ENCODE measurements around the gene AS3MT.
"Not testable (repeated sequence)": the region's sequence is repeated elsewhere in the genome, so short reads cannot be mapped to it uniquely, and the experiment has no call there.

The AS3MT gene, protein sequence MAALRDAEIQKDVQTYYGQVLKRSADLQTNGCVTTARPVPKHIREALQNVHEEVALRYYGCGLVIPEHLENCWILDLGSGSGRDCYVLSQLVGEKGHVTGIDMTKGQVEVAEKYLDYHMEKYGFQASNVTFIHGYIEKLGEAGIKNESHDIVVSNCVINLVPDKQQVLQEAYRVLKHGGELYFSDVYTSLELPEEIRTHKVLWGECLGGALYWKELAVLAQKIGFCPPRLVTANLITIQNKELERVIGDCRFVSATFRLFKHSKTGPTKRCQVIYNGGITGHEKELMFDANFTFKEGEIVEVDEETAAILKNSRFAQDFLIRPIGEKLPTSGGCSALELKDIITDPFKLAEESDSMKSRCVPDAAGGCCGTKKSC

DNA sequence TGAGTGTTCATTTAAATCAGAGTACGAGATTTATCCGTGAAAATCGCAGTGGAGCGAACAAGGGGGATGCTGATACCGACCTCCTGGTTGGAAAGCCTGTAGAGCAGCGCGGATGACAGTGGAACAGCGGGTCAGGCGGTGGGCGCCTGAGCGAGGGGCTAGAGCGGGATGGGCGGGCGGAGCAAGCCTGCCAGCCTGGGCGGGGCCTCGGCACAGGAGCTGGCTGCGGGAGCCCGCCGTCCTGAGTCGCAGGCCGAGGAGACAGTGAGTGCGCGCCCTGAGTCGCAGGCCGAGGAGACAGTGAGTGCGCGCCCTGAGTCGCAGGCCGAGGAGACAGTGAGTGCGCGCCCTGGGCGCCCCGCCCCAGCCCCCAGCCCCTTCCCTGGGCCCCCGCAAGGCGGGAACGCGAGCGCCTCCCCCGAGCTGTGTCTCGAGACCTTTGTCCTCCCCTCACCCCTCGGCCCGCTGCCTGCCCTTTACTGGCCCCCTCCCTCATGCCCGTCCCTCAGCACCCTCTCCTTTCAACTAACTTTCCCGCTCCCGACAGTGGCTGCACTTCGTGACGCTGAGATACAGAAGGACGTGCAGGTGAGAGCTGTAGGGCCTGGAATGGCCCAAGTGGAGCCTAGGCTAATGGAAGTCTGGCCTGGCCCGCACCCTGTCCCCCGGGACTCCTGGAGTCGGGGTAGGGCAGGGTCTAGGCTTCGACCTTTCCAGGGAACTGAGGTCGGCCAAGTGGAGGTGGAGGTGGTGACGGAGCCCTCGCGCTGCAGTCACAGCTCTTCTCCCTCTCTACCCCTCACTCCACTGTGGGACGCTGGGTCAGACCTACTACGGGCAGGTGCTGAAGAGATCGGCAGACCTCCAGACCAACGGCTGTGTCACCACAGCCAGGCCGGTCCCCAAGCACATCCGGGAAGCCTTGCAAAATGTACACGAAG lies at the start of gene AS3MT:
Gene AS3MT (plus strand): TSS at position 213 of the 941 bp plus-strand sequence. CDS start 123 bp downstream, at position 336.
- H3K36me3 ChIP-seq (ENCODE audit: control insufficient read depth in 5 of 5, insufficient read depth in 5 of 5, low read length in 5 of 5): peaks cover 0 to 4% (median 0%) of the 10 kb centered on the region in 5 donors
- H3K9ac ChIP-seq (ENCODE audit: low read length in 5 of 5): peak within 1 kb of the TSS in 4 of 5 donors; percentile 51 to 77 (median 62)
- H3K4me3 ChIP-seq (ENCODE audit: low read depth in 1 of 5, low read length in 5 of 5): peak within 1 kb of the TSS; percentile 62 to 82 (median 72)
- H3K9me3 ChIP-seq (ENCODE audit: control insufficient read depth in 5 of 5, low read length in 5 of 5): no peaks in the 10 kb centered on the region
- H3K4me1 ChIP-seq (ENCODE audit: control insufficient read depth in 5 of 5, insufficient read depth in 5 of 5, low read length in 5 of 5): peaks cover 0 to 17% (median 15%) of the 10 kb centered on the region in 5 donors
- H3K27me3 ChIP-seq (ENCODE audit: control insufficient read depth in 5 of 5, insufficient read depth in 4 of 5, low read length in 5 of 5): peaks cover 0 to 14% (median 0%) of the 10 kb centered on the region in 5 donors
- H3K27ac ChIP-seq (ENCODE audit: low read depth, low read length): no peak within 1 kb of the TSS

DNA sequence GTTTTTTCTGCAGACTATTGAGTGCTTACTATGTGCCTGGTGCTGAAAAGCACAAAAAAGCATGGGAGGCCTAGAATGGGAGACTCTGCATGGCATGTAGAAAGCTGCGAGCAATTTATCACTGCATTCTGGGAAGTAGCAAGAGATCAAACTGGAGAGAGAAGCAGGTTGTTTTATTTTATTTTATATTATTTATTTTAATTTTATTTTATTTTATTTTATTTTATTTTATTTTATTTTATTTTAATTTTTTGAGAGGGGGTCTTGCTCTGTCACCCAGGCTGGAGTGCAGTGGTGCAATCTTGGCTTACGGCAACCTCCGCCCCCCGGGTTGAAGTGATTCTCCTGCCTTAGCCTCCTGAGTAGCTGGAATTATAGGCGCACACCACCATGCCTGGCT lies 49.3 kb upstream of the AS3MT start:
- not testable (repeated sequence) for H3K27me3 ChIP-seq (ENCODE audit: control insufficient read depth in 5 of 5, insufficient read depth in 4 of 5, low read length in 5 of 5); H3K27ac ChIP-seq (ENCODE audit: low read depth, low read length); H3K9ac ChIP-seq (ENCODE audit: low read length in 5 of 5); H3K9me3 ChIP-seq (ENCODE audit: control insufficient read depth in 5 of 5, low read length in 5 of 5); H3K36me3 ChIP-seq (ENCODE audit: control insufficient read depth in 5 of 5, insufficient read depth in 5 of 5, low read length in 5 of 5); H3K4me3 ChIP-seq (ENCODE audit: low read depth in 1 of 5, low read length in 5 of 5)
- peaks cover 2 to 28% (median 25%) of the 10 kb centered on the region in 5 donors for H3K4me1 ChIP-seq (ENCODE audit: control insufficient read depth in 5 of 5, insufficient read depth in 5 of 5, low read length in 5 of 5)

- Histone ChIP-seq H3K9me3 (ENCODE audit: control insufficient read depth in 5 of 5, low read length in 5 of 5) (no peaks in the 10 kb centered on the region), H3K27me3 (ENCODE audit: control insufficient read depth in 5 of 5, insufficient read depth in 4 of 5, low read length in 5 of 5) (no peaks in the 10 kb centered on the region), H3K4me3 (ENCODE audit: low read depth in 1 of 5, low read length in 5 of 5) (no peak overlapping the region), H3K9ac (ENCODE audit: low read length in 5 of 5) (no peak overlapping the region), H3K36me3 (ENCODE audit: control insufficient read depth in 5 of 5, insufficient read depth in 5 of 5, low read length in 5 of 5) (no peaks in the 10 kb centered on the region), H3K4me1 (ENCODE audit: control insufficient read depth in 5 of 5, insufficient read depth in 5 of 5, low read length in 5 of 5) (peaks cover 2 to 8% (median 6%) of the 10 kb centered on the region in 5 donors), H3K27ac (ENCODE audit: low read depth, low read length) (no peak overlapping the region)
Measured at GRCh38 chr10:102822222-102822621, 47.0 kb upstream of the AS3MT start.

GRCh38 chr10:102824664-102825063 lies 44.6 kb upstream of the AS3MT start:
- H3K27ac ChIP-seq (ENCODE audit: low read depth, low read length): no peak overlapping the region
- H3K9ac ChIP-seq (ENCODE audit: low read length in 5 of 5): no peak overlapping the region

DNA sequence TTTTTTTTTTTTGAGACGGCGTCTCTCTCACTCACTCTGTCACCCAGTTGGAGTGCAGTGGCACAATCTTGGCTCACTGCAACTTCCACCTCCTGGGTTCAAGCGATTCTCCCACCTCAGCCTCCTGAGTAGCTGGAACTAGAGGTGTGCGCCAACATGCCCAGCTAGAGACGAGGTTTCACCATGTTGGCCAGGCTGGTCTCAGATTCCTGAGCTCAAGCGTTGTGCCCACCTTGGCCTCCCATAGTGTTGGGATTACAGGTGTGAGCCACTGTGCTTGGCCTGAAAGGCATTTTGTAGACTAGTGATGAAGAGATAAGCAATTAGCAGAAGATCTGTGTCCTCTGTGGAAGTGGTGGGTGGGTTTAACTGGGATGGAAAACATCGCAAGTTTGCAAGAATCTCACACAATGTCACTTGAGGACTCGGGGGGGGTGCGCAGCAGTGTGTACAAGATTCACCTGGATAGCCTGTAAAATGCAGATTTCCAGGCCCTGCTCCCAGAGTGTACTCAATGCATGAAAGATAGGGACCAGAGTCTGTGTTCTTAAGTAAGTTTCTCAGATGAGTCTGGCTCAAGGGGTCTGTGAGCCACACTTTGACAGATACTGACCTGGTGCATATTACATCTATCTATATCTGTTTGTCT lies 43.0 kb upstream of the AS3MT start:
- H3K4me1 ChIP-seq (ENCODE audit: control insufficient read depth in 5 of 5, insufficient read depth in 5 of 5, low read length in 5 of 5): peaks cover 0 to 4% (median 0%) of the 10 kb centered on the region in 5 donors
- H3K36me3 ChIP-seq (ENCODE audit: control insufficient read depth in 5 of 5, insufficient read depth in 5 of 5, low read length in 5 of 5): no peaks in the 10 kb centered on the region
- no peak overlapping the region for H3K4me3 ChIP-seq (ENCODE audit: low read depth in 1 of 5, low read length in 5 of 5)
- no peaks in the 10 kb centered on the region for H3K9me3 ChIP-seq (ENCODE audit: control insufficient read depth in 5 of 5, low read length in 5 of 5)
- no peak overlapping the region for H3K9ac ChIP-seq (ENCODE audit: low read length in 5 of 5)
- H3K27ac ChIP-seq (ENCODE audit: low read depth, low read length): no peak overlapping the region
- H3K27me3 ChIP-seq (ENCODE audit: control insufficient read depth in 5 of 5, insufficient read depth in 4 of 5, low read length in 5 of 5): no peaks in the 10 kb centered on the region

More at GRCh38 chr10:102824664-102825063, 44.6 kb upstream of the AS3MT start:
- H3K4me1 ChIP-seq (ENCODE audit: control insufficient read depth in 5 of 5, insufficient read depth in 5 of 5, low read length in 5 of 5): peaks cover 0 to 4% (median 0%) of the 10 kb centered on the region in 5 donors
- H3K4me3 ChIP-seq (ENCODE audit: low read depth in 1 of 5, low read length in 5 of 5): no peak overlapping the region
- no peaks in the 10 kb centered on the region for H3K27me3 ChIP-seq (ENCODE audit: control insufficient read depth in 5 of 5, insufficient read depth in 4 of 5, low read length in 5 of 5)
- no peaks in the 10 kb centered on the region for H3K36me3 ChIP-seq (ENCODE audit: control insufficient read depth in 5 of 5, insufficient read depth in 5 of 5, low read length in 5 of 5)
- H3K9me3 ChIP-seq (ENCODE audit: control insufficient read depth in 5 of 5, low read length in 5 of 5): no peaks in the 10 kb centered on the region

GRCh38 chr10:102827597-102827975 lies 41.7 kb upstream of the AS3MT start:
- Histone ChIP-seq H3K4me3 (ENCODE audit: low read depth in 1 of 5, low read length in 5 of 5) (no peak overlapping the region), H3K4me1 (ENCODE audit: control insufficient read depth in 5 of 5, insufficient read depth in 5 of 5, low read length in 5 of 5) (peaks cover 0 to 4% (median 0%) of the 10 kb centered on the region in 5 donors), H3K9me3 (ENCODE audit: control insufficient read depth in 5 of 5, low read length in 5 of 5) (no peaks in the 10 kb centered on the region), H3K36me3 (ENCODE audit: control insufficient read depth in 5 of 5, insufficient read depth in 5 of 5, low read length in 5 of 5) (no peaks in the 10 kb centered on the region), H3K9ac (ENCODE audit: low read length in 5 of 5) (no peak overlapping the region), H3K27me3 (ENCODE audit: control insufficient read depth in 5 of 5, insufficient read depth in 4 of 5, low read length in 5 of 5) (no peaks in the 10 kb centered on the region), H3K27ac (ENCODE audit: low read depth, low read length) (no peak overlapping the region)

GRCh38 chr10:102831322-102832071 lies 37.8 kb upstream of the AS3MT start:
- H3K36me3 ChIP-seq (ENCODE audit: control insufficient read depth in 5 of 5, insufficient read depth in 5 of 5, low read length in 5 of 5): no peaks in the 10 kb centered on the region
- no peaks in the 10 kb centered on the region for H3K9me3 ChIP-seq (ENCODE audit: control insufficient read depth in 5 of 5, low read length in 5 of 5)
- no peak overlapping the region for H3K27ac ChIP-seq (ENCODE audit: low read depth, low read length)
- H3K4me1 ChIP-seq (ENCODE audit: control insufficient read depth in 5 of 5, insufficient read depth in 5 of 5, low read length in 5 of 5): peaks cover 0 to 9% (median 6%) of the 10 kb centered on the region in 5 donors
- no peak overlapping the region for H3K9ac ChIP-seq (ENCODE audit: low read length in 5 of 5)
- no peak overlapping the region for H3K4me3 ChIP-seq (ENCODE audit: low read depth in 1 of 5, low read length in 5 of 5)
- H3K27me3 ChIP-seq (ENCODE audit: control insufficient read depth in 5 of 5, insufficient read depth in 4 of 5, low read length in 5 of 5): no peaks in the 10 kb centered on the region

DNA sequence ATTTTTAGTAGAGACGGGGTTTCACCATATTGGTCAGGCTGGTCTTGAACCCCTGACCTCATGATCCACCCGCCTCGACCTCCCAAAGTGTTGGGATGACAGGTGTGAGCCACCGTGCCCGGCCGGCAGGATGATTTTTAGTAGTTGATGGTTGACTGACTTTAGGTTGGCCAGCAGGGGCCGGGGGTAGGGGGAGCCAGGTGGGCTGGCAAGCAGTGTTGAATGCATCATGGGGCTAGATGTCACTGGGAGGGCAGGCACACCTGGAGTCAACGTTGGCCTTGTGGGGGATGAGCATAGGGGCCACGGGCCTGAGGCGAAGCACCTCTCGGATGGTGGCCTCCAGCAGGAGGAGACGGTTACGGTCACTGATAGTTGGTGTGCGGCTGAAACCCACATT lies 37.0 kb upstream of the AS3MT start:
- Histone ChIP-seq H3K36me3 (ENCODE audit: control insufficient read depth in 5 of 5, insufficient read depth in 5 of 5, low read length in 5 of 5) (no peaks in the 10 kb centered on the region), H3K4me1 (ENCODE audit: control insufficient read depth in 5 of 5, insufficient read depth in 5 of 5, low read length in 5 of 5) (peaks cover 0 to 9% (median 6%) of the 10 kb centered on the region in 5 donors), H3K27ac (ENCODE audit: low read depth, low read length) (no peak overlapping the region), H3K9me3 (ENCODE audit: control insufficient read depth in 5 of 5, low read length in 5 of 5) (no peaks in the 10 kb centered on the region), H3K9ac (ENCODE audit: low read length in 5 of 5) (no peak overlapping the region), H3K4me3 (ENCODE audit: low read depth in 1 of 5, low read length in 5 of 5) (no peak overlapping the region), H3K27me3 (ENCODE audit: control insufficient read depth in 5 of 5, insufficient read depth in 4 of 5, low read length in 5 of 5) (no peaks in the 10 kb centered on the region)

GRCh38 chr10:102832987-102833386 lies 36.3 kb upstream of the AS3MT start:
- H3K4me1 ChIP-seq (ENCODE audit: control insufficient read depth in 5 of 5, insufficient read depth in 5 of 5, low read length in 5 of 5): peaks cover 0 to 9% (median 6%) of the 10 kb centered on the region in 5 donors
- H3K9ac ChIP-seq (ENCODE audit: low read length in 5 of 5): no peak overlapping the region
- H3K4me3 ChIP-seq (ENCODE audit: low read depth in 1 of 5, low read length in 5 of 5): no peak overlapping the region
- no peaks in the 10 kb centered on the region for H3K36me3 ChIP-seq (ENCODE audit: control insufficient read depth in 5 of 5, insufficient read depth in 5 of 5, low read length in 5 of 5)
- no peak overlapping the region for H3K27ac ChIP-seq (ENCODE audit: low read depth, low read length)
- H3K9me3 ChIP-seq (ENCODE audit: control insufficient read depth in 5 of 5, low read length in 5 of 5): peaks cover 0 to 4% (median 0%) of the 10 kb centered on the region in 5 donors
- no peaks in the 10 kb centered on the region for H3K27me3 ChIP-seq (ENCODE audit: control insufficient read depth in 5 of 5, insufficient read depth in 4 of 5, low read length in 5 of 5)
